ENCODE measurements around the gene WDR7.

Gene WDR7

GRCh38 chr18:56770097-56770496 is 118.9 kb downstream of the WDR7 start:
- H3K27me3 ChIP-seq (ENCODE audit: low read depth, low read length) = no peaks in the 10 kb centered on the region
- H2AFZ ChIP-seq (ENCODE audit: low read depth, low read length) = no peak overlapping the region
- H3K4me1 ChIP-seq (ENCODE audit: low read length) = no peaks in the 10 kb centered on the region
- H3K4me3 ChIP-seq (ENCODE audit: low read length) = no peak overlapping the region
- no peaks in the 10 kb centered on the region for H3K36me3 ChIP-seq (replicated peaks; ENCODE audit: low read depth, low read length)
- no peaks in the 10 kb centered on the region for H3K9me3 ChIP-seq (ENCODE audit: insufficient read depth, low read length)
- H4K20me1 ChIP-seq (ENCODE audit: insufficient read depth, low read length) = no peaks in the 10 kb centered on the region
- H3K4me2 ChIP-seq (ENCODE audit: low read length) = no peak overlapping the region
- H3K79me2 ChIP-seq (ENCODE audit: low read length) = no peaks in the 10 kb centered on the region
- no peak overlapping the region for H3K27ac ChIP-seq (ENCODE audit: low read length)
- H3K9ac ChIP-seq (ENCODE audit: low read length) = no peak overlapping the region
- TF ChIP-seq EZH2phosphoT487 (IDR thresholded peaks at IDR 0.05; ENCODE audit: low read depth) = no peak
- TF ChIP-seq CTCF (IDR thresholded peaks at IDR 0.05; ENCODE audit: low read depth, low read length) = no peak

- Histone ChIP-seq H2AFZ (ENCODE audit: low read depth, low read length) (no peak overlapping the region), H3K27me3 (ENCODE audit: low read depth, low read length) (no peaks in the 10 kb centered on the region), H3K4me1 (ENCODE audit: low read length) (no peaks in the 10 kb centered on the region), H3K36me3 (replicated peaks; ENCODE audit: low read depth, low read length) (no peaks in the 10 kb centered on the region), H3K79me2 (ENCODE audit: low read length) (no peaks in the 10 kb centered on the region), H3K4me2 (ENCODE audit: low read length) (no peak overlapping the region), H3K27ac (ENCODE audit: low read length) (no peak overlapping the region), H3K9me3 (ENCODE audit: insufficient read depth, low read length) (no peaks in the 10 kb centered on the region), H3K4me3 (ENCODE audit: low read length) (no peak overlapping the region), H3K9ac (ENCODE audit: low read length) (no peak overlapping the region), H4K20me1 (ENCODE audit: insufficient read depth, low read length) (no peaks in the 10 kb centered on the region)
- no peak for TF ChIP-seq CTCF (IDR thresholded peaks at IDR 0.05; ENCODE audit: low read depth, low read length)
- no peak for TF ChIP-seq EZH2phosphoT487 (IDR thresholded peaks at IDR 0.05; ENCODE audit: low read depth)
Measured at GRCh38 chr18:56770873-56771272, 119.7 kb downstream of the WDR7 start.

GRCh38 chr18:56775701-56776100 is 124.5 kb downstream of the WDR7 start:
- Histone ChIP-seq H4K20me1 (ENCODE audit: insufficient read depth, low read length) (no peaks in the 10 kb centered on the region), H3K9me3 (ENCODE audit: insufficient read depth, low read length) (no peaks in the 10 kb centered on the region), H3K4me2 (ENCODE audit: low read length) (no peak overlapping the region), H3K27me3 (ENCODE audit: low read depth, low read length) (no peaks in the 10 kb centered on the region), H3K79me2 (ENCODE audit: low read length) (no peaks in the 10 kb centered on the region), H3K36me3 (replicated peaks; ENCODE audit: low read depth, low read length) (no peaks in the 10 kb centered on the region), H3K27ac (ENCODE audit: low read length) (no peak overlapping the region), H2AFZ (ENCODE audit: low read depth, low read length) (no peak overlapping the region), H3K9ac (ENCODE audit: low read length) (no peak overlapping the region), H3K4me3 (ENCODE audit: low read length) (no peak overlapping the region), H3K4me1 (ENCODE audit: low read length) (peaks cover 7% of the 10 kb centered on the region)
- TF ChIP-seq CTCF (IDR thresholded peaks at IDR 0.05; ENCODE audit: low read depth, low read length) (no peak), EZH2phosphoT487 (IDR thresholded peaks at IDR 0.05; ENCODE audit: low read depth) (no peak)

- Histone ChIP-seq H3K9me3 (ENCODE audit: insufficient read depth, low read length) (no peaks in the 10 kb centered on the region), H3K27ac (ENCODE audit: low read length) (no peak overlapping the region), H3K79me2 (ENCODE audit: low read length) (no peaks in the 10 kb centered on the region), H3K27me3 (ENCODE audit: low read depth, low read length) (no peaks in the 10 kb centered on the region), H3K4me1 (ENCODE audit: low read length) (peaks cover 17% of the 10 kb centered on the region), H3K36me3 (replicated peaks; ENCODE audit: low read depth, low read length) (no peaks in the 10 kb centered on the region), H4K20me1 (ENCODE audit: insufficient read depth, low read length) (no peaks in the 10 kb centered on the region), H3K9ac (ENCODE audit: low read length) (no peak overlapping the region), H2AFZ (ENCODE audit: low read depth, low read length) (no peak overlapping the region), H3K4me3 (ENCODE audit: low read length) (no peak overlapping the region), H3K4me2 (ENCODE audit: low read length) (no peak overlapping the region)
- no peak for TF ChIP-seq EZH2phosphoT487 (IDR thresholded peaks at IDR 0.05; ENCODE audit: low read depth)
- no peak for TF ChIP-seq CTCF (IDR thresholded peaks at IDR 0.05; ENCODE audit: low read depth, low read length)
Measured at GRCh38 chr18:56787390-56787789, 136.2 kb downstream of the WDR7 start.

Measured in OCI-LY3 (cell line).